Central memory CD8-positive, alpha-beta T cell (primary cell): ENCODE data around the gene PACSIN1.

Source experiments
- ATAC-seq: fragments of 150-1000 bp; cut with Tn5 transposase; replicated peaks from 2 replicates; pipeline ENCODE4 v1.10.0; 2022; ENCODE audit warnings: mild to moderate bottlenecking, moderate FRiP score, moderate number of reproducible peaks; ENCODE audit not compliant: poor library complexity, severe bottlenecking; ENCODE audit errors: extremely low read depth
- DNase-seq, 2 donors: peaks; one replicate each; pipeline ENCODE4 v3.0.0; 2021; ENCODE audit warnings: low spot score in 2 of 2
- H3K27ac Mint-ChIP-seq: one replicate; pipeline ENCODE4 v1.8.0; 2022; ENCODE audit warnings: low read depth, mild to moderate bottlenecking, moderate library complexity, mixed read lengths
- H3K27me3 Mint-ChIP-seq: one replicate; pipeline ENCODE4 v1.8.0; 2022; ENCODE audit warnings: mixed read lengths
- H3K36me3 Mint-ChIP-seq: one replicate; pipeline ENCODE4 v1.8.0; 2022; ENCODE audit warnings: mild to moderate bottlenecking, moderate library complexity, mixed read lengths; ENCODE audit not compliant: insufficient read depth
- H3K4me1 Mint-ChIP-seq: one replicate; pipeline ENCODE4 v1.8.0; 2022; ENCODE audit warnings: mixed read lengths
- H3K4me3 Mint-ChIP-seq: one replicate; pipeline ENCODE4 v1.8.0; 2022; ENCODE audit warnings: mild to moderate bottlenecking, moderate library complexity, mixed read lengths
- H3K9me3 Mint-ChIP-seq: one replicate; pipeline ENCODE4 v1.8.0; 2022; ENCODE audit warnings: mixed read lengths

The PACSIN1 gene

DNA sequence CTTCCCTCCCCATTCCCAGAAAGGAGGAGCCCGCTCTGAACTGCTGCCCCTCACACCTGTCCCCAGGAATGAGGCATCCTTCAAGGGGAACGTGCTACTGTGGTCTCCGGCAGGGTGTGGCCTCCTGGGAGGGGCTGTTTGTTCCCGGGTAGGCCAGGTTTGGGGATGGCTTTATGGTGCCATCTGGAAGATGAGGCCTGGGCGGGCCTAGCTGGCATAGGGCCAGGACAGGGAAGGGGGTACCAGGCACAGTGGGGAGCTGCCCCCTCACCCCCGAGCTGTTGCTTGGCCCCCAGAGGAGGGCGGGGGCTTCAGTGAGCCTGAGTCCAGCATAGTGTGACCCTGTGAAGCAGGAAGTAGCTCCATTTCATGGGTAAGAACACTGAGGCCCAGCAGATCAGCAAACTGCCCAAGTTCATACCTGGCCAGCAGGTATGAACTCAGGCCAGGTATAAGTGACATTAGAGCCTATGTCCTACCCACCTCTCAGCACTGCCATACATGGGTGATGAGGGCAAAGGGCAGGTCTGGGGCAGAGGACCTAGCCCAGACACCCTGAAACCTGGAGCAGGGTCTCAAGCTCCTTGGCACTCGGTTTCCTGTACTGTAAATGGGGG is 107.8 kb downstream of the PACSIN1 start:
- peaks cover 8% of the 10 kb centered on the region for H3K4me1 Mint-ChIP-seq
- no peaks in the 10 kb centered on the region for H3K9me3 Mint-ChIP-seq
- peaks cover 7% of the 10 kb centered on the region for H3K27me3 Mint-ChIP-seq
- no peak overlapping the region for H3K27ac Mint-ChIP-seq
- H3K4me3 Mint-ChIP-seq, result no peak overlapping the region
- no peak for DNase-seq
- H3K36me3 Mint-ChIP-seq, result peaks cover 8% of the 10 kb centered on the region
- ATAC-seq, result no peak

GRCh38 chr6:34574647-34575293 is 108.9 kb downstream of the PACSIN1 start:
- no peaks in the 10 kb centered on the region for H3K9me3 Mint-ChIP-seq
- no peaks in the 10 kb centered on the region for H3K27me3 Mint-ChIP-seq
- ATAC-seq (no peak), DNase-seq (no peak)
- peak overlapping the region; percentile 44 for H3K27ac Mint-ChIP-seq
- H3K4me3 Mint-ChIP-seq, result no peak overlapping the region
- peaks cover 8% of the 10 kb centered on the region for H3K4me1 Mint-ChIP-seq
- H3K36me3 Mint-ChIP-seq, result peaks cover 8% of the 10 kb centered on the region

- Mint-ChIP-seq H3K4me3 (no peak overlapping the region), H3K27ac (peak overlapping the region; percentile 44), H3K9me3 (no peaks in the 10 kb centered on the region), H3K27me3 (no peaks in the 10 kb centered on the region), H3K4me1 (peaks cover 8% of the 10 kb centered on the region), H3K36me3 (peaks cover 8% of the 10 kb centered on the region)
- no peak for ATAC-seq
- DNase-seq, result no peak
Measured at GRCh38 chr6:34575326-34575725, 109.5 kb downstream of the PACSIN1 start.

GRCh38 chr6:34576286-34576955 is 110.5 kb downstream of the PACSIN1 start:
- peaks cover 8% of the 10 kb centered on the region for H3K36me3 Mint-ChIP-seq
- no peak overlapping the region for H3K27ac Mint-ChIP-seq
- no peaks in the 10 kb centered on the region for H3K9me3 Mint-ChIP-seq
- no peak for ATAC-seq
- peaks cover 8% of the 10 kb centered on the region for H3K4me1 Mint-ChIP-seq
- H3K4me3 Mint-ChIP-seq, result no peak overlapping the region
- no peaks in the 10 kb centered on the region for H3K27me3 Mint-ChIP-seq
- DNase-seq, result no peak

DNA sequence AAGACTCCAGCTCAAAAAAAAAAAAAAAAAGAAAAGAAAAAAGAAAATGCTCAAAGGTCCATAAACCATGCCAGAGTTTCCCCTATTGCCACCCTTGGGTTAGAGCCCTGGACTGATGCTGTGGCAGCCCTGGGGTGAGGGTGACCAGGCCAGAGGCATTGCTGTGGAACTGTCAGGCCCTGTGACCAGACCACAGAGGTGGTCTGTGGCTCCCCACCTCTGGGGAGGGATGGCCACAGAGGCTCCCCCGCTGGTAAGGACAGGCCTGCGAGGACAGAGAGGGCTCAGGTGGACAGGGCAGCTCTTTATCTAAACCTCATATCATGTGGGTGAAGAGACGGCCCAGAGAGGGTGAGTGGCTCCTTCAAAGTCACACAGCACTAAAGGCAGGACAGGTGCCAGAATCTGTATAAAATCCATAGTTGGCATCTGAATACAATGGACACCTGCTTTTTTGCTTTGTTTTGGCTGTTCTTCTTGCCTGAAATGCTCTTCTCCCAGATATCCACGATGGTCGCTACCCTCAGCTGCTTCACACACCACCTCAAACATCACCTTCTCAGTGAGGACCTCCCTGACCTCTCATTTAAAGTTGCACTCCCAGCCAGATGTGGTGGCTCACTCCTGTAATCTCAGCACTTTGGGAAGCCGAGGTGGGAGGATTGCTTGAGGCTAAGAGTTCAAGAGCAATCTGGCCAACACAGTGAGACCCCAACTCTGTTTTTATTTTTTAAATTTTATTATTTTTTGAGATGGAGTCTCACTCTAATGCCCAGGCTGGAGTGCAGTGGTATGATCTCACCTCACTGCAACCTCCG is 112.8 kb downstream of the PACSIN1 start:
- Mint-ChIP-seq H3K9me3 (no peaks in the 10 kb centered on the region), H3K27ac (no peak overlapping the region)
- no peak for ATAC-seq

DNA sequence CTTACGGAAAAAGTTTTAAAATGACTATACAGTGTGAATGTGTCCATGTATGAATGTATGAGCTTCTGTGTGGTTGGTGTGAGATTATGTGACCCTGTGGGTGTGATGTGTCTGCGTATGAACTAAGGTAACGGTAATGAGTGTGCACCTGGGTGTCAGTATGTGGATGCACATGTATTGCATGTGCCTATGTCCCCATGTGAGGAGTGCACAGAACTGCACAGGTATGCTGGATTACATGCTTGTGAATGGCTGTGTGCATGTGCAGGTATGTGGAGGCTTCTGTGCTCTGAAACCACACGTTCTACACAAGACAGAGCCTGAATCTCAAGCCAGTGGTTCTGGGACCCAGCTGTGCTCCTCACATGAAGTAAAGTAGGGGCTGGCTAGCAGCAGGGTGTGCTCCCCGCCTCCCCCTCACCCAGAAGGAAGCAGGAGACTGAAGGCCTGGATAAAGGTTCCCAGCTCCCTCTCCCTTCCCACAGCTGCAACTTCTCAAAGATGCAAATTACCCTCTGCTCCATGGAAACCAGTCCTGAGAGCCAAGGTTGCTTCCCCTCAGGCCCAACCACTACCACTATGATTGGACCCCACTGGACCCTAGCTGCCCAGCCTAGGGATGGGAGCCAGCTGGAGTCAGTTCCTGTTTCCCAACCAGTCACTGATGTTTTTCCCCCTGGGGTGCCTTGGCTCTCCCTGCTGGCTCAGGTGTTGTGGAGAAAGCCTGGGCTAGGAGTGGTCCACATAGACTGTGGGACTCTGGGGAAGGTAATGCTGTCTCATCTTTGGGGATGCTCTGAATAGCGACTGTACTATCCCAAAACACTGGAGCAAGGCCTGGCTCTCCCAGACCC is 115.1 kb downstream of the PACSIN1 start:
- Mint-ChIP-seq H3K27ac (no peak overlapping the region), H3K4me3 (no peak overlapping the region)
- no peak for ATAC-seq

More for the DNA sequence above, 112.8 kb downstream of the PACSIN1 start:
- no peak for DNase-seq
- Mint-ChIP-seq H3K36me3 (peaks cover 5% of the 10 kb centered on the region), H3K27me3 (no peaks in the 10 kb centered on the region), H3K4me3 (no peak overlapping the region), H3K4me1 (peaks cover 8% of the 10 kb centered on the region)

GRCh38 chr6:34581561-34581920 is 115.7 kb downstream of the PACSIN1 start:
- H3K27ac Mint-ChIP-seq, result no peak overlapping the region

More for the DNA sequence above, 115.1 kb downstream of the PACSIN1 start:
- Mint-ChIP-seq H3K4me1 (peaks cover 21% of the 10 kb centered on the region), H3K36me3 (peaks cover 4% of the 10 kb centered on the region), H3K27me3 (no peaks in the 10 kb centered on the region), H3K9me3 (no peaks in the 10 kb centered on the region)
- no peak for DNase-seq

DNA sequence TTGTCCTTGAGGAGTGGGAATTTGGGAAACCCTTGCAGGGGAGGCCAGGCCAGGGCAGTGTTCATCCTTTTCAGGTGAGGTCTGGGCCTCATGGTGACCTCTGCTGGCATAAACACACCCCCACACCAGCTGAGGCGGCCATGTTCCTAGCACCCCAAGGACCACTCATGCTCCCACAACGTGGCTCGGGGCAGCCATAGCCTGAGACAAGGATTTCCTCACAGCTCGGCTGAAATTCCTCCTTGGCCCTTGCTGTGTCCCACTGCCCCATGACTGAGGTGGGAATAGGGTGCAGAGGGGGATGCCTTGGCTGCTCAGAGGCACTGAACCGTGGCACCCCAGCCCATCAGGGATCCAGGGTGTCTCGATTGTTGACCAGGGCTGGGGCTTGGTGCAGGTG is 117.6 kb downstream of the PACSIN1 start:
- ATAC-seq (no peak), DNase-seq (no peak)
- Mint-ChIP-seq H3K9me3 (no peaks in the 10 kb centered on the region), H3K36me3 (no peaks in the 10 kb centered on the region), H3K4me1 (peaks cover 13% of the 10 kb centered on the region), H3K4me3 (no peak overlapping the region), H3K27ac (no peak overlapping the region), H3K27me3 (no peaks in the 10 kb centered on the region)

More at GRCh38 chr6:34581561-34581920, 115.7 kb downstream of the PACSIN1 start:
- ATAC-seq (no peak), DNase-seq (no peak)
- Mint-ChIP-seq H3K9me3 (no peaks in the 10 kb centered on the region), H3K27me3 (no peaks in the 10 kb centered on the region), H3K4me1 (peaks cover 15% of the 10 kb centered on the region), H3K36me3 (peaks cover 2% of the 10 kb centered on the region), H3K4me3 (no peak overlapping the region)

GRCh38 chr6:34583861-34584604 is 118.2 kb downstream of the PACSIN1 start:
- peaks cover 13% of the 10 kb centered on the region for H3K4me1 Mint-ChIP-seq
- H3K36me3 Mint-ChIP-seq, result no peaks in the 10 kb centered on the region
- H3K9me3 Mint-ChIP-seq, result no peaks in the 10 kb centered on the region
- no peak for ATAC-seq
- no peak for DNase-seq
- H3K4me3 Mint-ChIP-seq, result no peak overlapping the region
- no peaks in the 10 kb centered on the region for H3K27me3 Mint-ChIP-seq
- peak overlapping the region; percentile 47 for H3K27ac Mint-ChIP-seq

GRCh38 chr6:34584694-34585093 is 118.8 kb downstream of the PACSIN1 start:
- ATAC-seq (no peak), DNase-seq (no peak)
- H3K4me3 Mint-ChIP-seq, result no peak overlapping the region
- no peaks in the 10 kb centered on the region for H3K27me3 Mint-ChIP-seq
- no peaks in the 10 kb centered on the region for H3K9me3 Mint-ChIP-seq
- H3K4me1 Mint-ChIP-seq, result peaks cover 18% of the 10 kb centered on the region
- peak overlapping the region; percentile 47 for H3K27ac Mint-ChIP-seq
- peaks cover 6% of the 10 kb centered on the region for H3K36me3 Mint-ChIP-seq
